ENCODE results near the gene SOHLH1.

- TF ChIP-seq CTCF (IDR thresholded peaks at IDR 0.05) (no peak), POLR2AphosphoS5 (IDR thresholded peaks at IDR 0.05) (no peak), POLR2A (IDR thresholded peaks at IDR 0.05; ENCODE audit: low read depth) (no peak)
Measured at GRCh38 chr9:135663857-135664256, 35.4 kb downstream of the SOHLH1 start.

Measured in esophagus muscularis mucosa (tissue), 3 donors.